Measurements from ENCODE around the gene TBX20. TPM values are rescaled to one million over a fixed set of nuclear protein-coding genes. Genes with fewer than 3 reads are reported as not detected.
A peak's percentile ranks its signal among the peaks of the same experiment; 100 is the strongest.
"Not testable (repeated sequence)": the region's sequence is repeated elsewhere in the genome, so short reads cannot be mapped to it uniquely, and the experiment has no call there.

TBX20 gene
- total and polyA plus RNA-seq, 5 donors = 14.8 to 254 (median 226) TPM

- H3K27me3 ChIP-seq (ENCODE audit: control insufficient read depth, insufficient read depth) = no peaks in the 10 kb centered on the region
- peak; percentile 79 to 92 (median 90) for DNase-seq
- H3K27ac ChIP-seq (ENCODE audit: low read length) = peak overlapping the region; percentile 51
- intact Hi-C loops (cut with DNase I) = loop anchor here in 1 of 4 donors (10.0 kb wide), 1 partner anchor 349 kb away; no protein-coding TSS in a partner anchor
- WGBS = under 1% methylated on average over 67 of the region's 67 CpGs
- H3K4me1 ChIP-seq (ENCODE audit: control insufficient read depth, insufficient read depth, low read length) = no peaks in the 10 kb centered on the region
- ATAC-seq = peak; percentile 92 to 94
- no peaks in the 10 kb centered on the region for H3K9me3 ChIP-seq (ENCODE audit: control insufficient read depth, low read length)
- H3K4me3 ChIP-seq (ENCODE audit: low read length) = peak overlapping the region; percentile 31
Measured at GRCh38 chr7:35185908-35186731, 67.8 kb downstream of the TBX20 start.

DNA sequence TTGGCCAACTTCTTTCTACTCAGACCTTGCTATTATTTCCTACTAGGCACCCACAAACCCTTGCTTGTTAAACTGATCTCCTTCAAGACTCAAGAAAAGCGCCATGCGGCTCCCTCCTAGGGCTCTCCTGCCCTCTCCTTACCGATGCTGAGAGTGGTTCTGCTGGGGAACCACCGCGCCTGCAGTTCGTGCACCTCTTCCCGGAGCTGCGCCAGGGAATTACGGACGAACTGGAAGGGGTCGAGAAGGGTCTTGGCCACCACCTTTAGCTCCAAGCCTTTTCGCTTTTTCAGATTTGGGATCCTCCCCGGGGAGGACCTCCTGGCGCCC, 68.4 kb downstream of the TBX20 start:
- intact Hi-C loops (cut with DNase I) = loop anchor here in 1 of 4 donors (10.0 kb wide), 1 partner anchor 349 kb away; no protein-coding TSS in a partner anchor
- peak overlapping the region; percentile 51 for H3K27ac ChIP-seq (ENCODE audit: low read length)

GRCh38 chr7:35184961-35185360, 68.9 kb downstream of the TBX20 start:
- ATAC-seq; H3K9me3 ChIP-seq (ENCODE audit: control insufficient read depth, low read length); H3K27me3 ChIP-seq (ENCODE audit: control insufficient read depth, insufficient read depth); H3K4me1 ChIP-seq (ENCODE audit: control insufficient read depth, insufficient read depth, low read length); H3K27ac ChIP-seq (ENCODE audit: low read length): not testable (repeated sequence)
- intact Hi-C loops (cut with DNase I) = loop anchor here in 1 of 4 donors (10.0 kb wide), 1 partner anchor 350 kb away; no protein-coding TSS in a partner anchor
- WGBS = 39% methylated on average over 5 of the region's 5 CpGs
- peak overlapping the region; percentile 31 for H3K4me3 ChIP-seq (ENCODE audit: low read length)
- peak in 2 of 3 donors; percentile 38 to 55 for DNase-seq

More for the DNA sequence above, 68.4 kb downstream of the TBX20 start:
- not testable (repeated sequence) for ATAC-seq; DNase-seq; H3K9me3 ChIP-seq (ENCODE audit: control insufficient read depth, low read length); H3K4me1 ChIP-seq (ENCODE audit: control insufficient read depth, insufficient read depth, low read length); H3K27me3 ChIP-seq (ENCODE audit: control insufficient read depth, insufficient read depth)
- peak overlapping the region; percentile 31 for H3K4me3 ChIP-seq (ENCODE audit: low read length)
- WGBS = 3% methylated on average over 14 of the region's 14 CpGs

DNA sequence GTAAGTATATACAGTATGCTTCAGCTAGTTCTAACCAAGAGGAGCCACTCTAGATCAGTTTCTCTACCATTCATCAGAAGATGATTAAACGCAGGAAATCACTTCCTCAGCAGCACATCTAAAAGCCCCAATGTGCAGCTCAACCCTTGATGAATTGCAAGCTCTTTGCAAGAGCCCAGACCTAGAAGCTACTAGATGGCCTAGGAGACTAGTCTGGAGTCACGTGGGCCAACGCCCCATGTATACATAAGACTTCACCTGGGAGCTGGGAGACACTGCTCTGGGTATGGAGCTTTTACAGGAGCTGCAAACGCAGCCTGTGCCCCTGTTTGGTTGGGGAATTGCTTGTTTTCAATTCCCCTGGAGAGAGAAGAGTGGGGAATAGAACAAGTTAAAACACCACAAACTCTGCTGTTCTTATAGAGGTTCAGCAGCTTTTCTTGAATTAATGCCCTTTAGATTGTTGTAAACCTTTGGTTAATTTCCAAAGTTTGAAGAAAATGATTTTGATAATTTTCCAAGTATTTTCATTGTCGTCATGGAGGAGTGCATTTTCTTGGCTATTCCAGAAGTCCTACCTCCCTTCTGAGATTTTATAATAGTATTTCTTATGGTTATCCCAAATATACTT, 69.9 kb downstream of the TBX20 start:
- H3K27ac ChIP-seq (ENCODE audit: low read length); H3K4me1 ChIP-seq (ENCODE audit: control insufficient read depth, insufficient read depth, low read length); H3K27me3 ChIP-seq (ENCODE audit: control insufficient read depth, insufficient read depth); H3K9me3 ChIP-seq (ENCODE audit: control insufficient read depth, low read length); ATAC-seq; DNase-seq: not testable (repeated sequence)
- 54% methylated on average over 5 of the region's 5 CpGs for WGBS
- H3K4me3 ChIP-seq (ENCODE audit: low read length) = peak overlapping the region; percentile 40
- intact Hi-C loops (cut with DNase I) = loop anchor here in 1 of 4 donors (10.0 kb wide), 1 partner anchor 351 kb away; no protein-coding TSS in a partner anchor

DNA sequence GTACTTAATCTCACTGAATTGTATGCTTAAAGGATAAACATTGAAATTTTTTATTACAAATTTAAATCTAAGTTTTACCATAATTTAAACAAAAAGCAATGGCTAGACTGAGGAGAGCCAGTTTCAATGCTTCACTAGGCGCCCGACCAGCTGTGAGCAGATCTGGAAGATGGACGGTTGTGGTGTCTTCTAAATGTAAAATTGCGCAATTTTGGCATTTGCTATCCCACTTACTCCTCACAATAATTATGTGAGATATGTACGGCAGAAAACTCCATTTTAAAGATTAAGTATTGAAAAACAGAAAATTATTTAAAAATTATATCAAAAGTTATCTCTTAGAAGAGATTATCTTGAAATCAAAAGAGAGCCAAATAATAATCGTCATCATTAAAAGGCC, 73.2 kb downstream of the TBX20 start:
- intact Hi-C loops (cut with DNase I) = loop anchor here in 1 of 4 donors (10.0 kb wide), 1 partner anchor 354 kb away; no protein-coding TSS in a partner anchor
- WGBS = 83% methylated on average over 6 of the region's 6 CpGs
- not testable (repeated sequence) for H3K27me3 ChIP-seq (ENCODE audit: control insufficient read depth, insufficient read depth); DNase-seq; H3K4me3 ChIP-seq (ENCODE audit: low read length); H3K9me3 ChIP-seq (ENCODE audit: control insufficient read depth, low read length); ATAC-seq; H3K27ac ChIP-seq (ENCODE audit: low read length); H3K4me1 ChIP-seq (ENCODE audit: control insufficient read depth, insufficient read depth, low read length)

GRCh38 chr7:35173176-35173575, 80.7 kb downstream of the TBX20 start:
- DNase-seq; H3K27ac ChIP-seq (ENCODE audit: low read length); H3K27me3 ChIP-seq (ENCODE audit: control insufficient read depth, insufficient read depth); H3K9me3 ChIP-seq (ENCODE audit: control insufficient read depth, low read length); intact Hi-C loops (cut with DNase I); ATAC-seq; H3K4me3 ChIP-seq (ENCODE audit: low read length); H3K4me1 ChIP-seq (ENCODE audit: control insufficient read depth, insufficient read depth, low read length): not testable (repeated sequence)
- 48% methylated on average over 2 of the region's 2 CpGs for WGBS

- H3K27me3 ChIP-seq (ENCODE audit: control insufficient read depth, insufficient read depth); H3K4me1 ChIP-seq (ENCODE audit: control insufficient read depth, insufficient read depth, low read length); DNase-seq; H3K27ac ChIP-seq (ENCODE audit: low read length); H3K4me3 ChIP-seq (ENCODE audit: low read length); ATAC-seq; H3K9me3 ChIP-seq (ENCODE audit: control insufficient read depth, low read length); intact Hi-C loops (cut with DNase I): not testable (repeated sequence)
- 43% methylated on average over 4 of the region's 4 CpGs for WGBS
Measured at GRCh38 chr7:35172131-35172530, 81.8 kb downstream of the TBX20 start.

DNA sequence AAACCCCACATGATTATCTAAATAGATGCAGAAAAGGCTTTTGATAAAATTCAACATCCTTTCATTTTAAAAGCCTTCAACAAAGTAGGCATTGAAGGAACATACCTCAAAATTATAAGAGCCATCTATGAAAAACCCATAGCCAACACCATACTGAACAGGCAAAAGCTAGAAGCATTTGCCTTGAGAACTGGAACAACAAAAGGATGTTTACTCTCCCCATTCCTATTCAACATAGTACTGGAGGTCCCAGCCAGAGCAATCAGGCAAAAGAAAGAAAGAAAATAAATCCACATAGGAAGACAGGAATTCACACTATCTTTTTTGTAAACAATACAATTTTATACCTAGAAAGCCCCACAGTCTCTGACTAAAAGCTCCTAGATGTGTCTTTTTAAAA, 86.2 kb downstream of the TBX20 start:
- H3K27ac ChIP-seq (ENCODE audit: low read length); DNase-seq; H3K4me1 ChIP-seq (ENCODE audit: control insufficient read depth, insufficient read depth, low read length); ATAC-seq; H3K9me3 ChIP-seq (ENCODE audit: control insufficient read depth, low read length); intact Hi-C loops (cut with DNase I); H3K27me3 ChIP-seq (ENCODE audit: control insufficient read depth, insufficient read depth); H3K4me3 ChIP-seq (ENCODE audit: low read length): not testable (repeated sequence)

DNA sequence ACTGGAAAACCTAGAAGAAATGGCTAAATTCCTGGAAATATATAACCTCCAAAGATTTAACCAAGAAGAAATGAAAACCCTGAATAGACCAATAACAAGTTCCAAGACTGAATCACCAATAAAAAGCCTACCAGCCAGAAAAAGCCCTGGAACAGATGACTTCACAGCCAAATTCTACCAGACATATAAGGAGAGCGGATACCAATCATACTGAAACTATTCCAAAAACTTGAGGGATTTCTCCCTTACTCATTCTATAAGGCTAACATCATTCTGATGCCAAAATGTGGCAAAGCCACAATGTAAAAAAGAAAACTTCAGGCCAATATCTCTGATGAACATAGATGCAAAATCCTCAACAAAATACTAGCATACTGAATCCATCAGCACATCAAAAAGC, 86.7 kb downstream of the TBX20 start:
- intact Hi-C loops (cut with DNase I); ATAC-seq: not testable (repeated sequence)

DNA sequence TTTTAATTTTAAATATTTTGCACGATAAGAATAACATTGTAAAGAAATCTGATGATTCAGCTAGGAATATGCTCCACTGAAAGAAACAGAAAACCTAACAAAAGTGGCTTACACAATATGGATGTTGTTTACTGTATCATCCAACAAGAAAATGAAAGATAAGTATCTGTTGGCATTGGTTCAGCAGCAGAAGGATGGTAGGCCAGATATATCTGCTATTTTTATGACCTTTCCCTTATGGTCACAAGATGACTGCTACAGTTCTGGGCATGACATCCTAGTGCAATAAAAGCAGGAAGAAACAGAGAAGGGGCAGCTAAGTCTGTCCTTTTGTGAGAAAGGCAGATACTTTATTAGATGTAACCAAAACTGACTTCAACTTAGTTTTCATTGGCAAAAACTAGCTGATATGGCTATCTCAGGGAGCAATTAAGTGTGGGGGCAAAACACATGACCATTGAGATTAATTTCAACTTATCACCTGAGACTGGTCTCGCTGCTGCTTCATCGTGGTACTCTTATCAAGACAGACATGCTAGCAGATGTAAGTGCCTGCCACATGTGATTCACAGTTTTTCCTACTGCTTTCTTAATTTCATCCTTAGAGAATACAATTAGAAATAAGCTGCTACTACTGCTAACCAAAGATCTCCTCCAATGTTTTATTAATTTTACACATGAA, 92.7 kb downstream of the TBX20 start:
- ATAC-seq; H3K4me1 ChIP-seq (ENCODE audit: control insufficient read depth, insufficient read depth, low read length); H3K27ac ChIP-seq (ENCODE audit: low read length); H3K9me3 ChIP-seq (ENCODE audit: control insufficient read depth, low read length); H3K4me3 ChIP-seq (ENCODE audit: low read length); intact Hi-C loops (cut with DNase I); H3K27me3 ChIP-seq (ENCODE audit: control insufficient read depth, insufficient read depth); DNase-seq: not testable (repeated sequence)
- WGBS = 32% methylated on average over 3 of the region's 3 CpGs

More for the DNA sequence above, 86.7 kb downstream of the TBX20 start:
- H3K4me1 ChIP-seq (ENCODE audit: control insufficient read depth, insufficient read depth, low read length); H3K4me3 ChIP-seq (ENCODE audit: low read length); DNase-seq; H3K27ac ChIP-seq (ENCODE audit: low read length); H3K27me3 ChIP-seq (ENCODE audit: control insufficient read depth, insufficient read depth); H3K9me3 ChIP-seq (ENCODE audit: control insufficient read depth, low read length): not testable (repeated sequence)
- 96% methylated on average over 1 of the region's 1 CpG for WGBS

All from right cardiac atrium (tissue), 5 donors.